HepG2 (cell line): ENCODE measurements around the gene DNAJA3. TPM values are rescaled to one million over a fixed set of nuclear protein-coding genes. Genes with fewer than 3 reads are reported as not detected.

Experiments used
- E2F1 ChIP-seq: sonication (generic); formaldehyde crosslinking; IDR thresholded peaks from 2 replicates; pipeline ENCODE4 v1.5.0; 2020; ENCODE audit warnings: missing genetic modification reagents
- E2F5 ChIP-seq: sonication (generic); formaldehyde crosslinking; conservative IDR thresholded peaks from 2 replicates; pipeline ENCODE4 v1.4.0; 2020; ENCODE audit warnings: missing genetic modification reagents
- ELF3 ChIP-seq: IDR thresholded peaks from 2 replicates; pipeline ENCODE4 v1.6.1; 2016; ENCODE audit warnings: missing genetic modification reagents, missing compliant biosample characterization
- FOXK1 ChIP-seq: sonication (generic); formaldehyde crosslinking; IDR thresholded peaks from 2 replicates; pipeline ENCODE4 v1.4.0; 2020; ENCODE audit warnings: low read depth, missing genetic modification reagents, borderline replicate concordance
- FOXO1 ChIP-seq: sonication (generic); formaldehyde crosslinking; IDR thresholded peaks from 2 replicates; pipeline ENCODE4 v1.4.0; 2020; ENCODE audit warnings: missing genetic modification reagents
- GATAD2A ChIP-seq: IDR thresholded peaks from 2 replicates; pipeline ENCODE4 v1.6.1; 2016
- HBP1 ChIP-seq: IDR thresholded peaks from 2 replicates; pipeline ENCODE4 v1.6.1; 2016; ENCODE audit warnings: low read depth, control low read depth
- MAZ ChIP-seq, 2 experiments: sonication (generic) in 1 of 2; formaldehyde crosslinking in 1 of 2; IDR thresholded peaks; 2 replicates each; pipeline versions ENCODE4 v1.5.0 to v1.6.1; 2012 to 2020; ENCODE audit warnings: low read depth in 2 of 2, mild to moderate bottlenecking in 2 of 2, borderline replicate concordance in 1 of 2, improper control_type of control experiment in 1 of 2, low read length in 1 of 2, missing genetic modification reagents in 1 of 2, moderate library complexity in 1 of 2
- NFIC ChIP-seq: IDR thresholded peaks from 2 replicates; pipeline ENCODE4 v1.6.1; 2012; ENCODE audit warnings: mild to moderate bottlenecking, low read length, inconsistent platforms
- RARA ChIP-seq: IDR thresholded peaks from 2 replicates; pipeline ENCODE4 v1.6.1; 2016; ENCODE audit warnings: missing genetic modification reagents, missing compliant biosample characterization
- RORA ChIP-seq: sonication (generic); formaldehyde crosslinking; IDR thresholded peaks from 2 replicates; pipeline ENCODE4 v1.5.0; 2020; ENCODE audit warnings: mild to moderate bottlenecking, missing genetic modification reagents, moderate library complexity
- SOX13 ChIP-seq, 3 experiments: fragments of 450-650 bp in 1 of 3; sonication (generic) in 1 of 3; formaldehyde crosslinking in 1 of 3; IDR thresholded peaks in 2 of 3; conservative IDR thresholded peaks in 1 of 3; 2 replicates each; pipeline versions ENCODE4 v1.5.0 to v1.6.1; 2016 to 2020; ENCODE audit warnings: antibody characterized with exemption in 1 of 3, mild to moderate bottlenecking in 1 of 3, missing compliant biosample characterization in 1 of 3, missing genetic modification reagents in 1 of 3, moderate library complexity in 1 of 3
- TFE3 ChIP-seq: IDR thresholded peaks from 2 replicates; pipeline ENCODE4 v1.6.1; 2016
- ZFP1 ChIP-seq: IDR thresholded peaks from 2 replicates; pipeline ENCODE4 v1.6.1; 2016
- ZNF225 ChIP-seq: sonication (generic); formaldehyde crosslinking; IDR thresholded peaks from 2 replicates; pipeline ENCODE4 v1.4.0; 2020; ENCODE audit warnings: mild to moderate bottlenecking, missing genetic modification reagents
- ZNF430 ChIP-seq: sonication (generic); formaldehyde crosslinking; IDR thresholded peaks from 2 replicates; pipeline ENCODE4 v1.9.0; 2021; ENCODE audit warnings: mild to moderate bottlenecking, missing genetic modification reagents
- ZNF552 ChIP-seq: sonication (generic); formaldehyde crosslinking; IDR thresholded peaks from 2 replicates; pipeline ENCODE4 v1.9.0; 2022; ENCODE audit warnings: missing genetic modification reagents, mild to moderate bottlenecking, borderline replicate concordance
- ZNF704 ChIP-seq: sonication (generic); formaldehyde crosslinking; IDR thresholded peaks from 2 replicates; pipeline ENCODE4 v1.8.1; 2023; ENCODE audit warnings: mild to moderate bottlenecking, inconsistent platforms, moderate library complexity, missing genetic modification reagents, borderline replicate concordance
- ZXDC ChIP-seq: sonication (generic); formaldehyde crosslinking; IDR thresholded peaks from 2 replicates; pipeline ENCODE4 v1.5.0; 2020; ENCODE audit warnings: mild to moderate bottlenecking, missing genetic modification reagents
- polyA plus RNA-seq, 8 experiments: library from polyadenylated mRNA; depleted of rRNA in 3 of 8; stranded (reverse) in 7 of 8; unstranded in 1 of 8; fragments of >200 nt; fragmentation: Illumina TruSeq in 4 of 8; extraction: Trizol in 4 of 8; gene quantifications; 2 replicates each; pipeline versions ENCODE4 v1.2.1 to v1.2.3, GENCODE V29; 2011 to 2016; ENCODE audit warnings: low read depth in 4 of 8, missing spikeins in 1 of 8, mixed read lengths in 1 of 8; ENCODE audit not compliant: insufficient read depth in 1 of 8
- total RNA-seq, 5 experiments: library from RNA; depleted of rRNA; stranded (reverse); fragments of >200 nt; fragmentation: Illumina TruSeq; extraction: Trizol; gene quantifications; 2 replicates each; pipeline ENCODE4 v1.2.3, GENCODE V29; 2016; ENCODE audit warnings: low read depth in 1 of 5

DNAJA3 gene
- total and polyA plus RNA-seq, 2 of the 13 experiments (the other 11 are each of a cell fraction or from before 2014, with no cell fraction given), result 77.0 to 83.3 TPM

- TF ChIP-seq FOXK1 (CRISPR knock-in tag) (no peak), E2F5 (CRISPR knock-in tag) (peak; percentile 75), ZNF552 (CRISPR knock-in tag) (0 out of 2 replicates have a peak, but pooled peaks have one; percentile 13), FOXO1 (CRISPR knock-in tag) (no peak; the same call in 1 of the 2 replicates), ZNF225 (no peak; the same call in 1 of the 2 replicates), ZXDC (no peak), HBP1 (CRISPR knock-in tag) (no peak), ZNF704 (CRISPR knock-in tag) (no peak), ZNF430 (no peak), RARA (0 out of 2 replicates have a peak, but pooled peaks have one; percentile 12), GATAD2A (CRISPR knock-in tag) (no peak), MAZ (IDR thresholded peaks at IDR 0.05; ENCODE audit: borderline replicate concordance, low read depth, low read length) (no peak), MAZ (CRISPR knock-in tag; IDR thresholded peaks at IDR 0.05; ENCODE audit: low read depth) (no peak), TFE3 (CRISPR knock-in tag) (peak; percentile 49; the same call in 1 of the 2 replicates), NFIC (no peak), E2F1 (CRISPR knock-in tag) (peak; percentile 84), ZFP1 (no peak), RORA (CRISPR knock-in tag) (no peak), ELF3 (no peak), SOX13 (IDR thresholded peaks at IDR 0.05) (no peak), SOX13 (CRISPR knock-in tag; conservative IDR thresholded peaks at IDR 0.05 in 1 of 2, IDR thresholded peaks at IDR 0.05 in 1 of 2) (no peak)
These were observed 9.3 kb upstream of the DNAJA3 start, which contains the start of gene CORO7 (continued) for GRCh38 chr16:4416200-4417032.
